Duodenal mucosa (tissue), 2 donors: ENCODE data around the gene SPC24.
"Not testable (repeated sequence)": the region's sequence is repeated elsewhere in the genome, so short reads cannot be mapped to it uniquely, and the experiment has no call there.

Experiments
- H3K27ac ChIP-seq: one replicate; pipeline ENCODE4 v1.7.0; 2013; ENCODE audit warnings: low read depth, low read length
- H3K27me3 ChIP-seq, 2 donors: one replicate each; pipeline ENCODE4 v1.7.0; 2013; ENCODE audit warnings: low read length in 2 of 2, control low read depth in 1 of 2; ENCODE audit not compliant: insufficient read depth in 2 of 2, control insufficient read depth in 1 of 2
- H3K36me3 ChIP-seq, 2 donors: one replicate each; pipeline ENCODE4 v1.7.0; 2013; ENCODE audit warnings: low read length in 2 of 2, control low read depth in 1 of 2; ENCODE audit not compliant: insufficient read depth in 2 of 2, control insufficient read depth in 1 of 2
- H3K4me1 ChIP-seq, 2 donors: one replicate each; pipeline ENCODE4 v1.7.0; 2013; ENCODE audit warnings: low read length in 2 of 2, control low read depth in 1 of 2; ENCODE audit not compliant: insufficient read depth in 2 of 2, control insufficient read depth in 1 of 2
- H3K4me3 ChIP-seq, 2 donors: one replicate each; pipeline ENCODE4 v1.7.0; 2013; ENCODE audit warnings: low read length in 2 of 2, low read depth in 1 of 2
- H3K9ac ChIP-seq, 2 donors: one replicate each; pipeline ENCODE4 v1.7.0; 2013; ENCODE audit warnings: low read length in 2 of 2, low read depth in 1 of 2
- H3K9me3 ChIP-seq, 2 donors: one replicate each; pipeline ENCODE4 v1.7.0; 2013; ENCODE audit warnings: low read length in 2 of 2, control low read depth in 1 of 2; ENCODE audit not compliant: control insufficient read depth in 1 of 2

The SPC24 gene

GRCh38 chr19:11191934-11192333 lies 36.4 kb upstream of the SPC24 start:
- Histone ChIP-seq H3K4me1 (peaks cover 10 to 22% of the 10 kb centered on the region in 2 donors), H3K27ac (no peak overlapping the region), H3K9ac (no peak overlapping the region), H3K9me3 (no peaks in the 10 kb centered on the region), H3K4me3 (no peak overlapping the region), H3K36me3 (peaks cover 0 to 14% of the 10 kb centered on the region in 2 donors), H3K27me3 (no peaks in the 10 kb centered on the region)

GRCh38 chr19:11191273-11191755 lies 35.7 kb upstream of the SPC24 start:
- peaks cover 0 to 14% of the 10 kb centered on the region in 2 donors for H3K36me3 ChIP-seq
- no peak overlapping the region for H3K27ac ChIP-seq
- H3K4me1 ChIP-seq: peaks cover 10 to 19% of the 10 kb centered on the region in 2 donors

GRCh38 chr19:11190501-11190900 lies 34.9 kb upstream of the SPC24 start:
- Histone ChIP-seq H3K4me1 (peaks cover 7 to 16% of the 10 kb centered on the region in 2 donors), H3K36me3 (peaks cover 0 to 19% of the 10 kb centered on the region in 2 donors)

More at GRCh38 chr19:11191273-11191755, 35.7 kb upstream of the SPC24 start:
- Histone ChIP-seq H3K9me3 (no peaks in the 10 kb centered on the region), H3K27me3 (no peaks in the 10 kb centered on the region), H3K9ac (no peak overlapping the region), H3K4me3 (no peak overlapping the region)

GRCh38 chr19:11187441-11187840 lies 31.9 kb upstream of the SPC24 start:
- Histone ChIP-seq H3K9me3 (no peaks in the 10 kb centered on the region), H3K36me3 (peaks cover 0 to 13% of the 10 kb centered on the region in 2 donors), H3K4me3 (no peak overlapping the region), H3K9ac (no peak overlapping the region), H3K4me1 (peaks cover 5 to 10% of the 10 kb centered on the region in 2 donors), H3K27me3 (no peaks in the 10 kb centered on the region), H3K27ac (no peak overlapping the region)

More at GRCh38 chr19:11190501-11190900, 34.9 kb upstream of the SPC24 start:
- Histone ChIP-seq H3K4me3 (no peak overlapping the region), H3K9ac (no peak overlapping the region), H3K27me3 (no peaks in the 10 kb centered on the region), H3K9me3 (no peaks in the 10 kb centered on the region), H3K27ac (no peak overlapping the region)

- Histone ChIP-seq H3K4me1 (peaks cover 6 to 8% of the 10 kb centered on the region in 2 donors), H3K36me3 (peaks cover 0 to 17% of the 10 kb centered on the region in 2 donors), H3K27ac (no peak overlapping the region), H3K9ac (no peak overlapping the region), H3K9me3 (no peaks in the 10 kb centered on the region), H3K27me3 (no peaks in the 10 kb centered on the region), H3K4me3 (no peak overlapping the region)
These were observed 27.4 kb upstream of the SPC24 start for GRCh38 chr19:11182994-11183393.

GRCh38 chr19:11181488-11181887 lies 25.9 kb upstream of the SPC24 start:
- Histone ChIP-seq H3K9me3 (no peaks in the 10 kb centered on the region), H3K4me3 (no peak overlapping the region), H3K27ac (no peak overlapping the region), H3K9ac (no peak overlapping the region), H3K27me3 (no peaks in the 10 kb centered on the region), H3K36me3 (peaks cover 0 to 27% of the 10 kb centered on the region in 2 donors), H3K4me1 (peaks cover 6 to 8% of the 10 kb centered on the region in 2 donors)

GRCh38 chr19:11180975-11181374 lies 25.4 kb upstream of the SPC24 start:
- not testable (repeated sequence) for H3K4me1 ChIP-seq, H3K27me3 ChIP-seq, H3K9me3 ChIP-seq, H3K9ac ChIP-seq, H3K27ac ChIP-seq, H3K4me3 ChIP-seq
- peaks cover 0 to 31% of the 10 kb centered on the region in 2 donors for H3K36me3 ChIP-seq

- Histone ChIP-seq H3K27me3 (no peaks in the 10 kb centered on the region), H3K4me3 (no peak overlapping the region), H3K4me1 (peaks cover 6 to 8% of the 10 kb centered on the region in 2 donors), H3K36me3 (peaks cover 0 to 27% of the 10 kb centered on the region in 2 donors), H3K9me3 (no peaks in the 10 kb centered on the region), H3K9ac (no peak overlapping the region), H3K27ac (no peak overlapping the region)
These were observed 24.8 kb upstream of the SPC24 start for GRCh38 chr19:11180346-11180745.

- Histone ChIP-seq H3K36me3 (peaks cover 0 to 27% of the 10 kb centered on the region in 2 donors), H3K4me1 (peaks cover 6 to 8% of the 10 kb centered on the region in 2 donors)
These were observed 24.2 kb upstream of the SPC24 start for GRCh38 chr19:11179716-11180297.

GRCh38 chr19:11179145-11179465 lies 23.5 kb upstream of the SPC24 start:
- not testable (repeated sequence) for H3K9me3 ChIP-seq, H3K9ac ChIP-seq, H3K27ac ChIP-seq, H3K27me3 ChIP-seq, H3K4me3 ChIP-seq, H3K4me1 ChIP-seq
- peaks cover 0 to 34% of the 10 kb centered on the region in 2 donors for H3K36me3 ChIP-seq

More at GRCh38 chr19:11179716-11180297, 24.2 kb upstream of the SPC24 start:
- no peak overlapping the region for H3K27ac ChIP-seq
- no peaks in the 10 kb centered on the region for H3K9me3 ChIP-seq
- H3K4me3 ChIP-seq: peak overlapping the region in 1 of 2 donors; percentile 34
- H3K27me3 ChIP-seq: no peaks in the 10 kb centered on the region
- H3K9ac ChIP-seq: no peak overlapping the region
